Panc1 (cell line): Measurements from ENCODE around the gene SERTAD1. TPM values are rescaled to one million over a fixed set of nuclear protein-coding genes. Genes with fewer than 3 reads are reported as not detected.

Source experiments
- ATAC-seq: fragments of 200-7000 bp; cut with Tn5 transposase; 2 replicates; pipeline ENCODE4 v1.9.1; 2020; ENCODE audit warnings: mild to moderate bottlenecking, moderate library complexity
- BruUV-seq: library from RNA; stranded (reverse); fragments of 400-500 nt; replicated peaks from 2 replicates; lab custom pipeline; 2021; lab: Mats Ljungman, UMichigan
- CTCF ChIA-PET: fragments of 300-600 bp; sonication (Branson Sonifier 250); formaldehyde crosslinking; loops from one replicate; lab custom pipeline; 2022; ENCODE audit warnings: antibody characterized with exemption; lab: Charles Lee
- POLR2A ChIA-PET: fragments of 300-600 bp; sonication (Branson Sonifier 250); formaldehyde crosslinking; loops from one replicate; lab custom pipeline; 2022; ENCODE audit warnings: antibody characterized with exemption; lab: Charles Lee
- DNase-seq: peaks from one replicate; pipeline ENCODE4 v3.0.0-alpha.2; 2010; ENCODE audit warnings: low read depth, low spot score
- H3K27ac ChIP-seq: 2 replicates; pipeline ENCODE4 v1.5.1; 2011; ENCODE audit warnings: mild to moderate bottlenecking, low read length, inconsistent platforms
- H3K27me3 ChIP-seq: fragments of 200-500 bp; sonication (Bioruptor generic); 2 replicates; pipeline ENCODE4 v1.6.0; 2014; ENCODE audit warnings: low read length, inconsistent platforms; ENCODE audit not compliant: control insufficient read depth, insufficient read depth
- H3K36me3 ChIP-seq: fragments of 200-500 bp; sonication (Bioruptor generic); 2 replicates; pipeline ENCODE4 v1.5.1; 2014; ENCODE audit warnings: inconsistent platforms, mild to moderate bottlenecking, low read length, moderate library complexity; ENCODE audit not compliant: control insufficient read depth, insufficient read depth
- H3K4me1 ChIP-seq: 2 replicates; pipeline ENCODE4 v1.5.1; 2011; ENCODE audit warnings: inconsistent platforms, mild to moderate bottlenecking, low read length, moderate library complexity; ENCODE audit not compliant: control insufficient read depth, insufficient read depth
- H3K4me3 ChIP-seq, 2 experiments: 2 replicates each; pipeline ENCODE4 v1.5.1; 2011 to 2012; ENCODE audit warnings: low read depth in 2 of 2, low read length in 2 of 2, mild to moderate bottlenecking in 2 of 2, inconsistent platforms in 1 of 2, moderate library complexity in 1 of 2
- H3K9me3 ChIP-seq: fragments of 200-500 bp; sonication (Bioruptor generic); 2 replicates; pipeline ENCODE4 v1.5.1; 2014; ENCODE audit warnings: low read depth, mild to moderate bottlenecking, inconsistent platforms, low read length, moderate library complexity; ENCODE audit not compliant: control insufficient read depth, insufficient read depth
- POLR2AphosphoS5 ChIP-seq: IDR thresholded peaks from 2 replicates; pipeline ENCODE4 v1.6.1; 2012; ENCODE audit warnings: mild to moderate bottlenecking, low read depth, low read length, moderate library complexity
- SIN3A ChIP-seq: IDR thresholded peaks from 2 replicates; pipeline ENCODE4 v1.6.1; 2012; ENCODE audit warnings: low read depth, mild to moderate bottlenecking, low read length, moderate library complexity, borderline replicate concordance; ENCODE audit not compliant: insufficient read depth
- TCF7L2 ChIP-seq: IDR thresholded peaks from 2 replicates; pipeline ENCODE4 v1.6.1; 2011; ENCODE audit warnings: mild to moderate bottlenecking, low read depth, low read length, inconsistent platforms
- in situ Hi-C: cut with HindIII; loops from 2 replicates; pipeline ENCODE4 v1.10.0; 2016; ENCODE audit warnings: low sequenced_read_pairs, low pct_unique_long_range_greater_than_20kb
- intact Hi-C: fragments of 100-400 bp; cut with micrococcal nuclease; formaldehyde crosslinking; loops from one replicate; pipeline ENCODE4 v1.10.0; 2022; ENCODE audit not compliant: unreplicated experiment
- total RNA-seq: library from RNA; stranded (reverse); gene quantifications from one replicate; pipeline ENCODE4 v1.2.1, GENCODE V29; 2021; ENCODE audit not compliant: unreplicated experiment
- TF ChIP-seq, protein P1 (sequence below): fragments of 450-650 bp; IDR thresholded peaks from 2 replicates; pipeline ENCODE4 v1.5.1; 2017; ENCODE audit warnings: mild to moderate bottlenecking
- TF ChIP-seq, protein P2 (sequence below), 2 experiments: IDR thresholded peaks; 2 replicates each; pipeline ENCODE4 v1.6.1; 2011 to 2012; ENCODE audit warnings: low read depth in 2 of 2, control low read depth in 1 of 2, low read length in 1 of 2, mild to moderate bottlenecking in 1 of 2, moderate library complexity in 1 of 2; ENCODE audit not compliant: insufficient read depth in 1 of 2

The SERTAD1 gene
- total RNA-seq, 1 experiment from 2014 or later: 13.4 TPM

DNA sequence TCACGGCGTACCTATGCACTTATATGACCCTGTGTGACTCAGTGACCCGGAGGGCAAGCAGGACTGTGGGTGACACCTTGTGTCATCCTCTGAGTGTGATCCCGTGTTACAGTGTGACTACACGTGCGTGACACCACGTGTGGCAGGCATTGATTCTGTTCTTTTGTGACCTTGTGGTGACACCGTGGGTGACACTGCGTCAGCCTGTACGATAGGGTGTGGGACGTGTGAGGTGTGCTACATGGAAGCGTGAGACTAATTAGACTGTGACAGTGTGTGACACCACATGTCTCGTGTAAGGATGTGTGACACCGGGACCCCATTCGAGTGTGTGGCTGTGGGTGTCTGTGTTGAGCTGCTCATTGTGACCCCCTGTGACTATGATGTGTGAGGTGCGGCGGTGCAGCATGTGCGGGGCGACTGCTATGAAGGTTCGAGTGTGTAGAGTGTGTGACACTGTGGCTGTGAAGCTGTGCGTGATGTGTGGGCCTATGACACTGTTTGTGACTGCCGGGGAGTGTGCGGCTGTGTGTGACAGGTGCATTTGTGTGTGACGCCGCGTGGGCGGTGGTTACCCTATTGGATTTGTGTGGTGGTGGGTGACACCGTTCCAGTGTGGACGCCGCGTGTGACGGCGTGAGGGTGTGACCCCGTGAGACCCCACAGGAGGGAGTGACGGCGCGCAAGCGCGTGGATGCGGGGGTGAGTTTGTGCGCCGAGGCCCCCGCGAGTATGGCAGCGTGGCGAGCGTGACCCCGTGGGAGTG lies 40.6 kb upstream of the SERTAD1 start:
- H3K9me3 ChIP-seq: no peaks in the 10 kb centered on the region
- H3K4me1 ChIP-seq: peaks cover 10% of the 10 kb centered on the region; the same call in 1 of the 2 replicates
- ATAC-seq: no peak
- H3K36me3 ChIP-seq: no peaks in the 10 kb centered on the region; the same call in 1 of the 2 replicates
- intact Hi-C loops: no loop called here
- ChIA-PET CTCF (no interaction called here), POLR2A (no interaction called here)
- TF ChIP-seq TCF7L2 (no peak), POLR2AphosphoS5 (no peak)
- TF ChIP-seq, protein P1, sequence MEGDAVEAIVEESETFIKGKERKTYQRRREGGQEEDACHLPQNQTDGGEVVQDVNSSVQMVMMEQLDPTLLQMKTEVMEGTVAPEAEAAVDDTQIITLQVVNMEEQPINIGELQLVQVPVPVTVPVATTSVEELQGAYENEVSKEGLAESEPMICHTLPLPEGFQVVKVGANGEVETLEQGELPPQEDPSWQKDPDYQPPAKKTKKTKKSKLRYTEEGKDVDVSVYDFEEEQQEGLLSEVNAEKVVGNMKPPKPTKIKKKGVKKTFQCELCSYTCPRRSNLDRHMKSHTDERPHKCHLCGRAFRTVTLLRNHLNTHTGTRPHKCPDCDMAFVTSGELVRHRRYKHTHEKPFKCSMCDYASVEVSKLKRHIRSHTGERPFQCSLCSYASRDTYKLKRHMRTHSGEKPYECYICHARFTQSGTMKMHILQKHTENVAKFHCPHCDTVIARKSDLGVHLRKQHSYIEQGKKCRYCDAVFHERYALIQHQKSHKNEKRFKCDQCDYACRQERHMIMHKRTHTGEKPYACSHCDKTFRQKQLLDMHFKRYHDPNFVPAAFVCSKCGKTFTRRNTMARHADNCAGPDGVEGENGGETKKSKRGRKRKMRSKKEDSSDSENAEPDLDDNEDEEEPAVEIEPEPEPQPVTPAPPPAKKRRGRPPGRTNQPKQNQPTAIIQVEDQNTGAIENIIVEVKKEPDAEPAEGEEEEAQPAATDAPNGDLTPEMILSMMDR: no peak
- TF ChIP-seq, protein P2, sequence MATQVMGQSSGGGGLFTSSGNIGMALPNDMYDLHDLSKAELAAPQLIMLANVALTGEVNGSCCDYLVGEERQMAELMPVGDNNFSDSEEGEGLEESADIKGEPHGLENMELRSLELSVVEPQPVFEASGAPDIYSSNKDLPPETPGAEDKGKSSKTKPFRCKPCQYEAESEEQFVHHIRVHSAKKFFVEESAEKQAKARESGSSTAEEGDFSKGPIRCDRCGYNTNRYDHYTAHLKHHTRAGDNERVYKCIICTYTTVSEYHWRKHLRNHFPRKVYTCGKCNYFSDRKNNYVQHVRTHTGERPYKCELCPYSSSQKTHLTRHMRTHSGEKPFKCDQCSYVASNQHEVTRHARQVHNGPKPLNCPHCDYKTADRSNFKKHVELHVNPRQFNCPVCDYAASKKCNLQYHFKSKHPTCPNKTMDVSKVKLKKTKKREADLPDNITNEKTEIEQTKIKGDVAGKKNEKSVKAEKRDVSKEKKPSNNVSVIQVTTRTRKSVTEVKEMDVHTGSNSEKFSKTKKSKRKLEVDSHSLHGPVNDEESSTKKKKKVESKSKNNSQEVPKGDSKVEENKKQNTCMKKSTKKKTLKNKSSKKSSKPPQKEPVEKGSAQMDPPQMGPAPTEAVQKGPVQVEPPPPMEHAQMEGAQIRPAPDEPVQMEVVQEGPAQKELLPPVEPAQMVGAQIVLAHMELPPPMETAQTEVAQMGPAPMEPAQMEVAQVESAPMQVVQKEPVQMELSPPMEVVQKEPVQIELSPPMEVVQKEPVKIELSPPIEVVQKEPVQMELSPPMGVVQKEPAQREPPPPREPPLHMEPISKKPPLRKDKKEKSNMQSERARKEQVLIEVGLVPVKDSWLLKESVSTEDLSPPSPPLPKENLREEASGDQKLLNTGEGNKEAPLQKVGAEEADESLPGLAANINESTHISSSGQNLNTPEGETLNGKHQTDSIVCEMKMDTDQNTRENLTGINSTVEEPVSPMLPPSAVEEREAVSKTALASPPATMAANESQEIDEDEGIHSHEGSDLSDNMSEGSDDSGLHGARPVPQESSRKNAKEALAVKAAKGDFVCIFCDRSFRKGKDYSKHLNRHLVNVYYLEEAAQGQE (IDR thresholded peaks at IDR 0.05; ENCODE audit: insufficient read depth in 1 of 2, low read depth in 2 of 2, low read length in 1 of 2): no peak
- no peak for DNase-seq
- no peak overlapping the region for H3K27ac ChIP-seq
- BruUV-seq: no TSS peak
- in situ Hi-C loops: no loop called here
- no peaks in the 10 kb centered on the region for H3K27me3 ChIP-seq
- H3K4me3 ChIP-seq: peak overlapping the region; percentile 68 to 76

DNA sequence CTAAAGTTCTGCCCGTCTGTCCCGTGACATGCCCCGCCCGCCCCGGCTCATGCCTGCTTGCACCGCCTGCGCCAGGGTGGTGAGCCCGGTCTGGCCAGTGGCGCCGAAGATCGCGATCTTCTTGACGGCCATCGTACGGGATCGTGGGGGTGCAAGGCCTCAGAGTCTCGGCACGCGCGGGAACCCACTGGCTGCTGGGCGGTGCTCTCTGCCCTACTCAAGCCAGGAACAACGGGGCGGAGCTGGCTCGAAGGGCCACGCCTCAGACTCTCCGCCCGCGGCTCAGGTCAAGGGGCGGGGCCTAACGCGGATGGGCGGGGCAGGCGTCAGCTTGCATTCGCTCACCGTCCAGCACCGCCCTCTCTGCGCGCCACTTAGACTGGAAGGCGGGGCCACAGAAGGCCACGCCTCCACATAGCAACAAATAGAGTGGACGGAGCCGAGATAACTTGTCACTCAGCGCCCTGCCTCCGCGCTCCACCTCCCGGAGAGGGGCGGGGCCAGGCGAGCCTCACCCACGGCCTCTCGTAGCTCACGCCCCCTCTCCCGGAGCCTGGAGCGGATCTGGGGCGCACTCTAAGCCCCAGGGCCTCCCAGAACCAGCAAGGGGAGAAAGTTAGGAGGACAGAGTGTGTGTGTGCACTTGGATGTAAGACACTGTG lies 39.9 kb upstream of the SERTAD1 start, which contains the start of gene BLVRB:
Gene BLVRB (minus strand): TSS at position 189 of the 662 bp plus-strand sequence. CDS start 57 bp downstream, at position 132.
- ATAC-seq (peak; percentile 96), DNase-seq (peak; percentile 92)
- in situ Hi-C loops (no loop called here), intact Hi-C loops (no loop called here)
- Histone ChIP-seq H3K36me3 (no peaks in the 10 kb centered on the region; the same call in 1 of the 2 replicates), H3K4me3 (peak within 1 kb of the TSS; percentile 68 to 82), H3K27me3 (no peaks in the 10 kb centered on the region), H3K9me3 (no peaks in the 10 kb centered on the region), H3K27ac (peak within 1 kb of the TSS; percentile 82), H3K4me1 (peaks cover 10% of the 10 kb centered on the region; the same call in 1 of the 2 replicates)
- TF ChIP-seq POLR2AphosphoS5 (no peak), TCF7L2 (no peak), SIN3A (no peak; the same call in 1 of the 2 replicates)
- TF ChIP-seq, protein P1: no peak
- TF ChIP-seq, protein P2 (IDR thresholded peaks at IDR 0.05; ENCODE audit: insufficient read depth in 1 of 2, low read depth in 2 of 2, low read length in 1 of 2): no peak
- ChIA-PET CTCF (interaction anchor here (0.5 kb wide), 1 partner anchor 33 kb away, joined by 5 read pairs; no protein-coding TSS in a partner anchor), POLR2A (interaction anchor here (0.5 kb wide), 2 partner anchors 185 to 1831 kb away, joined by 3 read pairs; no protein-coding TSS in a partner anchor)
- no TSS peak for BruUV-seq
